Activated CD8-positive, alpha-beta memory T cell treated with anti-CD3 and anti-CD28 coated beads for 24 hours (primary cell): ENCODE results near the gene GPR176.

Experiments used
- DNase-seq: peaks from one replicate; pipeline ENCODE4 v3.0.0-alpha.2; 2020

The GPR176 gene

DNA sequence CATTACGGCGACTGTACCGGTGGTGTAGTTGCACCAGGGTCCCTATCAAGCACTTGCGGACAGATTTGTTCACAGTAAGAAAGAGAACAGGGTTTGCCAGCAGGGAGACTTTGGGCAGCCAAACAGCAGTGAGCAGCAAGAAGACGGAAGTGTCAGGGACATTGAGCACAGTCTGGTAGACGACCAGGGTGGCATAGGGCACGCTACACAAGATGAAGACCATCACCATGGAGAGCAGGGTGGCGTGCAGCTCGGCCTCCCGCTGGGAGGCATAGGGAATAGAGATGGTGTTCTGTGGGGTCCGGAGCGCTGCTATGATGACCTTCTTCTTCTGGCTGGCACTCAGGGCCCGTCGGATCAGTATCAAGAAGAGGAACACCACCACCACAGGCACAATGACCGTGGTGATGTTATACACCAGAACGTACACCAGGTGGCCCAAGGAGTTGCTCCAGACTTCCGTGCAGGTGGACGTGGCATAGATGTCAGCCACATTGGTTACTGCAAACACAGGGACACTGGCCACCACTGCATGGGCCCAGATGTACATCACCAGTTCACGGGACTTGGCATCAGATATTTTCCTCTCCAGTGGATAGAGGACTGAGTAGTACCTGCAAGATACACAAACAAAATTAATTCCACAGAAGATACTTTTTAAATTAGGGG, 118.3 kb downstream of the GPR176 start:
- no peak for DNase-seq

DNA sequence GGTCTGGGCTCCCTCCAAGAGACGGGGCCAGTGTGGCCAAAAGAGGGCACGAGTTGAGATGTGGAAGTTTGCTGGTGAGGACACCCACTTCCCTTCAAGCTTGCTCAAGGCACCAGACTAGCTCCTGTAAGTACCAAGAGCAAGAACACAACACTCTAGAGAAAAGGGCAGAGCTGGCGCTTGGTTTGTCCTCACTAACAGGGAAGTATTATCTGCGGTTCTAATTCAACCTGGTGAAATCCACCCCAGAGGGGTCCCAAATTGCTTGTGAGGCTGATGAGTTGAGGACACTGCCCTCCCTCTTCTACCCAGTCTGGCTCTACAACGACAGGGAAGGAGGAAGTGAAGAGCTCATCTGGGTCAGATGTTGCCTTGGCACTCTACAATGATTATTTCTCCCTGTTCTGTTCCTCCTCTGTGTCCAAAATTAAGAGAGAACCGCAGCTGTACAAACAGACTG, 120.5 kb downstream of the GPR176 start:
- no peak for DNase-seq

GRCh38 chr15:39798382-39798781, 121.7 kb downstream of the GPR176 start:
- DNase-seq = no peak

- no peak for DNase-seq
Observed at GRCh38 chr15:39797407-39797806, 122.7 kb downstream of the GPR176 start.

- DNase-seq = no peak
Observed at GRCh38 chr15:39796601-39797000, 123.5 kb downstream of the GPR176 start.

DNA sequence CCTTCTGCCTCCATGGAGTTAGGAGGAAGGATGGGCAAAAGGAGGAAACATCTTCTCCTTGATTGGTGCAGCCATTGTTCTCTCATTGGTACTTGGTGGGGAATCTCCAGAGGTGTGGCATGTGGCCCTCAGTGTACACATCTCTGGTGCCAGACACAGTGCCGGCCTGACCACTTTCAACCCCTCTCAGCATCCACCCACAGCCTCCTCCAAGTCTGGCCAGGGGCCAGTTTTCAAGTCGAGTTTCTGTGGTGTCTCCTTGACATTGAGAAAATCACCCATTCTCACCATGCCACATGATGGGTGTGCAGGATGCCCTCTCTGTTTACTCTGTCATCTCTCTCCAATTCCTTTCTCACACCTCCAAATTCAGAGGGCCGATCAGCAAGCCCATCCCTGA, 124.6 kb downstream of the GPR176 start:
- DNase-seq = no peak

DNA sequence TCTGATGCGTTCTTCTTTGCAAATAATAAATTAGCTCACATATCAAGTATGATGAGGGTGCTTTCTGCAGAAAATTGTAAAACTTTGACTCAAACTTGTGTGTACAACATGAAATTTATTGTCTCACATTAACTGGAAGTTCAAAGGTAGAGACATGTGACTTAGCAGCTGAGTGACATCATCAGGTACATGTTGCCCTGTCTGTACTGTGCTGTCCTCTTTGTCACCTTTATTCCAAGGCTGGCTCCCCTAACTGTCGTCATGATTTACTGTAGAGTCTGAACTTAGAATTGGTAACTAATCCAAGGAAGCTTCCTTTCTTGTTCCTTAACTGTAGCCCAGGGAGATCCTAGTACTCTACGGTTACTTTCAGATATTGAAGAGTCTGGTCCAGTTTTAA, 125.1 kb downstream of the GPR176 start:
- no peak for DNase-seq

GRCh38 chr15:39793923-39794322, 126.1 kb downstream of the GPR176 start:
- DNase-seq = no peak

- DNase-seq = no peak
Observed at GRCh38 chr15:39792844-39793335, 127.2 kb downstream of the GPR176 start.

- no peak for DNase-seq
Observed at GRCh38 chr15:39792025-39792843, 127.8 kb downstream of the GPR176 start.

- DNase-seq = no peak
Observed at GRCh38 chr15:39789736-39790135, 130.3 kb downstream of the GPR176 start.

GRCh38 chr15:39788800-39789565, 131.1 kb downstream of the GPR176 start:
- DNase-seq = no peak

DNA sequence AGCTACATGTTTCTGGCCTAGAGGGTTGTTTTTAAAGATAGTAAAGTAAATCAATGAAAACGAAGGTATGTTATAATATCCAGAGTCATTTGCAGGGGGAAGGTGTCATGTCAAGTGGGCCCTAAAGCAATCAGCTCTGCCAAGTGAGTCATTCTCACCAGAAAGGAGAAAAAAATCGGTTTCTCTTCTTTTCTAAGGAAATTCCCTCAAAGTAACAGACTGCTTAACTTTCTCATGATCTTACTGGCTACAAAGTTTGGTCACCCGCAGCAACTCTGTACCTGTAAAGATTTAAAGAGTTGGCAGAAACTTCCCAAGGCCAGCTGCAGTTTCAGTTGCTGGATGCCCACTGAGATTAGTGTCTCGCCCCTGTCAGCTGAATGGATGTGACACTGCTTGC, 132.0 kb downstream of the GPR176 start:
- DNase-seq = no peak

GRCh38 chr15:39787479-39787878, 132.6 kb downstream of the GPR176 start:
- no peak for DNase-seq

GRCh38 chr15:39786447-39787056, 133.5 kb downstream of the GPR176 start:
- no peak for DNase-seq

DNA sequence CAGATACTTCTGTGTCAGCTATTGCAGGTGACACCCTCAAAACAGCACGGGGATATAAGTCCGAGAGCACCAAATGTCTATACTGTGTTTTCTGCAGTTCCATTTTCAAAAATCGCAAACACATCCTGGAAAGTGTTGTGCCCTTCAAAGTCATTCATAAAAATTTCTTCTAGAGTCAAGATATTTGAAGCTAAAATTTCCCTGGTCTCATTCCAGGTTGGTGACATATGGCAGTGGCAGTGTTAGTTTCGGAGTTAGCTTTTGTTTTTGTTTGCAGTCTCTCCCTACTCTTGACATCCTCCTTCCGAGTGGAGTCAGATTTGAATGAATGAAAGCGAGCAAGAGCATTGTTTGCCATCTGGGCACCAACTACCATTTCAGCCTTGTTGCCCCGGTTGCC, 134.2 kb downstream of the GPR176 start:
- no peak for DNase-seq

DNA sequence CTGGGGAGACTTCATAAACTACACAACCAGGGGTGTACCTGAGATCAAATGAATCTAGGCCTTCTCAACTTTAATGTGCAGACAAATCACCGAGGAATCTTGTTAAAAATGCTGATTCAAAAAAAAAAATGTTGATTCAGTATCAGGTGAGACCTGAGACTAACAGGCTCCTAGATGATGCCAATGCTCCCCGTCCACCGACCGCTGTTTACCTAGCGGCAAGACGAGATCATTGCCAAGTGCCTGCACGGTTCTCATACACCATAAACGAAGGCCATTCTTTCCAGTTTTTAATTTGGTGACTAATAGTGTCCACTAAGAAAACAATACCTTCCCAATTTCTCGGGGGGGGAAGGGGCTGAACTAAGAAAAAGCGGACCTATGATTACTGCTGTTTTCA, 134.9 kb downstream of the GPR176 start:
- no peak for DNase-seq

DNA sequence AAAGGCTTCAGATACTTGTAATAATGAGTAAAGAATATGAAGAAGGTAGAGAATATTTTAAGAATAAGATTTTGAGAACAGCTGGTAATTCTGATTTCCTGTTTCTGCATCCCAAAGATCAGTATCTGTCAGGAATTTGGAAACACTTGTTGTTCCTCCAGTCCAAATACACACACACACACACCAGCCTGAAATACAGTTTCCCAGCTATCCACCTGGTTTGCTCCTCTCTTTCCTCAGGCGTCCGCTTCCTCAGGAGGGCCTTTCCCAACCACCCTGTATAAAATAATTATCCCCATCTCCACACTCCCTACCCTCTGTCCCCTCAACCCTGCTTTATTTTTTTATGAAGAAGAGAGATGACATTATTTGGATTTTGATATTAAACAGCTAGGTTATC, 135.4 kb downstream of the GPR176 start:
- DNase-seq = no peak

DNA sequence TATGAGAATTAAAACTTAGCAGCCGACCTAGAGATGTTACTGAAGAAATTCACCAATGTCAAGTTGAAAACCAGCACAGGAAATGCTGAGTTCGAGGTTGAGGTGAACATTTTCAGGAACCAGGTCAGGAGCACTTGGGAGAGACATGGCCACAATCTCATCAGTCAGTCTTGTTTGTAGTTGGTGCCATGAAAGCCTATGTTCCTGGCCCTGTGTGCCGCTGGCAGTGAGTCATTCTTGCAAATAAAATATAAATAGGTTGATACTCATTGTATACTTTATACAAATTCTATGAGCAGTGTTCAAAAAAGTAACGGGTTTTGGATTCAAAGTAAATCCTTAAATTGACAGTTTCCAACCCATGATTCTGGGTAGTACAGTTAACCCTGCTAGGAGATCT, 135.9 kb downstream of the GPR176 start:
- no peak for DNase-seq

DNA sequence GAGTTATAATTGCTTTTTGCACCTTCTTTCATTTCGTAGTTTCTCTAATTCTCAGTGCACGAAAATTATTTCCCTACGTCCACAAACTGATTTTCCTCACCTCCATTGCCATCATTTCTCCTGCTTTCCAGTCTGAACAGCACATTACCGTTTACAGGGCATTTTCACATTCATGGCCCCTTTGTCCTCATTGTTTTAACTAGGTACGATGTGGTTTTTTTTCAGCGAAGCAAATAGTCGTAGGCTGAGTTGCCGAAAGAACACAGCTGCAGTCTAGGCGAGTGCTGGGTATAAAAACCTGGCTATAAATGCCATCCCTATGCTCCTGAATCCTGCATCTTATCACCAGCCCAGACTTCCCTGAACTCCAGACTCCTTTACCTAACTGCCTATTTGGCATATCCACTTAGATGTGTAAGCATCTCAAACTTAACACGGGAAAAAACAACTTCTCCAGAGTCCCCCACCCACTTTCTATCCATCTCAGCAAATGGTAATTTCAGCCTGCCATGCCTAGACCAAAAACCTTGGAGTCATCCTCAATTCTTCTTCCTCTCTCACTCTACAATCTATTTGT, 136.7 kb downstream of the GPR176 start:
- no peak for DNase-seq

GRCh38 chr15:39782441-39783138, 137.5 kb downstream of the GPR176 start, which contains the start of gene FSIP1:
Gene FSIP1 (minus strand): TSS chr15:39782841. CDS start chr15:39776524, 6,317 bp downstream.
- peak; percentile 99 for DNase-seq

DNA sequence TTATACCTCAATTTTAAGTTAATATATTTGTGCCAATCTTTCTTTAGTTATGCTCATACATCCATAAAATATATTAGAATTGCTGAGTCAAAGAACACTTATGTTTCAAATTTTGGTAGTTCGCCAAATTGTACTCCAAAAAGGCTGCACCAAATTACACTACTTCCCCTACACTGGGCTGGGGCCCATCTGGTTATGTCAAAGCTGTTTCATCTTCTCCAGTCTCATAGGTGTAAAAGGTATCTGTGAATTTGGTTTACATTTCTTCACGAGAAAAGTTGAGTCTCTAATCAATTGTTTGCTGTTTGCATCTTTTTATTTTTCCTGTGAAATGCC, 138.1 kb downstream of the GPR176 start:
- DNase-seq = no peak
